HEK293 (cell line): ENCODE results near the gene ASF1B.

Experiments
- CTCF ChIA-PET: fragments of 350-600 bp; formaldehyde crosslinking; extraction: SDS; loops from one replicate; lab custom pipeline; 2021; ENCODE audit warnings: antibody characterized with exemption; lab: Yijun Ruan, JAX
- POLR2A ChIA-PET: fragments of 300-600 bp; formaldehyde crosslinking; extraction: SDS; loops from one replicate; lab custom pipeline; 2020; ENCODE audit warnings: antibody characterized with exemption, inconsistent platforms; lab: Yijun Ruan, JAX
- H3K27ac ChIP-seq: fragments of 200-500 bp; sonication (Bioruptor generic); 2 replicates; pipeline ENCODE4 v1.5.1; 2014; ENCODE audit warnings: low read depth, low read length, control low read depth, inconsistent platforms; ENCODE audit errors: extremely low read depth
- H3K36me3 ChIP-seq, 2 experiments: fragments of 200-500 bp in 1 of 2; sonication (Bioruptor generic) in 1 of 2; 1 replicate in 1 of 2; 2 replicates in 1 of 2; pipeline ENCODE4 v1.5.1; 2014 to 2017; ENCODE audit warnings: inconsistent platforms in 2 of 2, low read length in 2 of 2; ENCODE audit not compliant: control insufficient read depth in 2 of 2, insufficient read depth in 1 of 2
- H3K4me1 ChIP-seq: fragments of 200-500 bp; sonication (Bioruptor generic); 2 replicates; pipeline ENCODE4 v1.5.1; 2014; ENCODE audit warnings: mild to moderate bottlenecking, low read length, inconsistent platforms; ENCODE audit not compliant: control insufficient read depth, insufficient read depth
- H3K4me3 ChIP-seq: 2 replicates; pipeline ENCODE4 v1.5.1; 2011; ENCODE audit warnings: low read depth, mild to moderate bottlenecking, control low read depth, low read length, moderate library complexity
- H3K9me3 ChIP-seq: fragments of 200-500 bp; sonication (Bioruptor generic); 2 replicates; pipeline ENCODE4 v1.5.1; 2014; ENCODE audit warnings: low read depth, low read length, inconsistent platforms; ENCODE audit not compliant: control insufficient read depth, insufficient read depth
- FEZF1 ChIP-seq: fragments of 450-650 bp; formaldehyde crosslinking; IDR thresholded peaks from 2 replicates; pipeline ENCODE4 v1.5.1; 2016; ENCODE audit warnings: missing biosample characterization, missing genetic modification characterization
- GLIS2 ChIP-seq: fragments of 450-650 bp; formaldehyde crosslinking; IDR thresholded peaks from 2 replicates; pipeline ENCODE4 v1.5.1; 2016; ENCODE audit warnings: missing biosample characterization, missing genetic modification characterization
- HOXC10 ChIP-seq: sonication (generic); formaldehyde crosslinking; IDR thresholded peaks from 2 replicates; pipeline ENCODE4 v1.8.1; 2023; ENCODE audit warnings: mild to moderate bottlenecking, missing genetic modification reagents
- KLF1 ChIP-seq: fragments of 450-650 bp; formaldehyde crosslinking; IDR thresholded peaks from 2 replicates; pipeline ENCODE4 v1.5.1; 2016; ENCODE audit warnings: missing biosample characterization, missing genetic modification characterization
- KLF16 ChIP-seq: fragments of 450-650 bp; formaldehyde crosslinking; IDR thresholded peaks from 2 replicates; pipeline ENCODE4 v1.5.1; 2017; ENCODE audit warnings: missing biosample characterization, missing genetic modification characterization
- KLF7 ChIP-seq: fragments of 450-650 bp; formaldehyde crosslinking; IDR thresholded peaks from 2 replicates; pipeline ENCODE4 v1.5.1; 2016; ENCODE audit warnings: missing biosample characterization, missing genetic modification characterization, borderline replicate concordance
- MYNN ChIP-seq: fragments of 450-650 bp; formaldehyde crosslinking; IDR thresholded peaks from 2 replicates; pipeline ENCODE4 v1.5.1; 2016; ENCODE audit warnings: missing biosample characterization, missing genetic modification characterization, borderline replicate concordance
- OVOL3 ChIP-seq: fragments of 450-650 bp; formaldehyde crosslinking; IDR thresholded peaks from 2 replicates; pipeline ENCODE4 v1.5.1; 2016; ENCODE audit warnings: missing biosample characterization, missing genetic modification characterization
- SP7 ChIP-seq: fragments of 450-650 bp; formaldehyde crosslinking; IDR thresholded peaks from 2 replicates; pipeline ENCODE4 v1.5.1; 2016; ENCODE audit warnings: missing biosample characterization, missing genetic modification characterization
- ZBTB7A ChIP-seq: fragments of 450-650 bp; formaldehyde crosslinking; IDR thresholded peaks from 2 replicates; pipeline ENCODE4 v1.5.1; 2016; ENCODE audit warnings: low read depth, missing biosample characterization, missing genetic modification characterization
- ZFP41 ChIP-seq: fragments of 450-650 bp; formaldehyde crosslinking; IDR thresholded peaks from 2 replicates; pipeline ENCODE4 v1.5.1; 2016; ENCODE audit warnings: missing biosample characterization, missing genetic modification characterization, borderline replicate concordance
- ZNF138 ChIP-seq: fragments of 450-650 bp; formaldehyde crosslinking; IDR thresholded peaks from 2 replicates; pipeline ENCODE4 v1.5.1; 2016; ENCODE audit warnings: missing biosample characterization, missing genetic modification characterization, borderline replicate concordance
- ZNF174 ChIP-seq: fragments of 450-650 bp; formaldehyde crosslinking; IDR thresholded peaks from 2 replicates; pipeline ENCODE4 v1.5.0; 2017; ENCODE audit warnings: missing biosample characterization, mild to moderate bottlenecking, missing genetic modification characterization
- ZNF175 ChIP-seq: fragments of 450-650 bp; formaldehyde crosslinking; IDR thresholded peaks from 2 replicates; pipeline ENCODE4 v1.5.1; 2016; ENCODE audit warnings: missing biosample characterization, missing genetic modification characterization
- ZNF211 ChIP-seq: fragments of 450-650 bp; formaldehyde crosslinking; IDR thresholded peaks from 2 replicates; pipeline ENCODE4 v1.5.1; 2016; ENCODE audit warnings: low read depth, missing biosample characterization, missing genetic modification characterization
- ZNF248 ChIP-seq: fragments of 450-650 bp; formaldehyde crosslinking; IDR thresholded peaks from 2 replicates; pipeline ENCODE4 v1.5.1; 2017; ENCODE audit warnings: missing biosample characterization, missing genetic modification characterization
- ZNF266 ChIP-seq: fragments of 450-650 bp; formaldehyde crosslinking; IDR thresholded peaks from 2 replicates; pipeline ENCODE4 v1.5.1; 2016; ENCODE audit warnings: missing biosample characterization, missing genetic modification characterization, low read depth
- ZNF341 ChIP-seq: fragments of 450-650 bp; formaldehyde crosslinking; IDR thresholded peaks from 2 replicates; pipeline ENCODE4; 2016; ENCODE audit warnings: low read depth, missing biosample characterization, missing genetic modification characterization
- ZNF37A ChIP-seq: fragments of 450-650 bp; IDR thresholded peaks from 2 replicates; pipeline ENCODE4 v1.5.1; 2018; ENCODE audit warnings: missing biosample characterization, missing genetic modification characterization
- ZNF548 ChIP-seq: fragments of 450-650 bp; formaldehyde crosslinking; IDR thresholded peaks from 2 replicates; pipeline ENCODE4 v1.5.1; 2016; ENCODE audit warnings: missing biosample characterization, missing genetic modification characterization
- ZNF670 ChIP-seq: fragments of 450-650 bp; formaldehyde crosslinking; IDR thresholded peaks from 2 replicates; pipeline ENCODE4 v1.5.1; 2016; ENCODE audit warnings: missing biosample characterization, missing genetic modification characterization, low read depth
- ZNF776 ChIP-seq: fragments of 450-650 bp; formaldehyde crosslinking; IDR thresholded peaks from 2 replicates; pipeline ENCODE4 v1.5.0; 2017; ENCODE audit warnings: missing biosample characterization, missing genetic modification characterization, borderline replicate concordance
- ZNF792 ChIP-seq: fragments of 450-650 bp; formaldehyde crosslinking; IDR thresholded peaks from 2 replicates; pipeline ENCODE4 v1.5.1; 2016; ENCODE audit warnings: missing biosample characterization, missing genetic modification characterization
- ZSCAN16 ChIP-seq: fragments of 450-650 bp; formaldehyde crosslinking; IDR thresholded peaks from 2 replicates; pipeline ENCODE4 v1.5.1; 2016; ENCODE audit warnings: missing biosample characterization, missing genetic modification characterization
- ZXDB ChIP-seq: fragments of 450-650 bp; formaldehyde crosslinking; IDR thresholded peaks from 2 replicates; pipeline ENCODE4 v1.5.1; 2016; ENCODE audit warnings: missing biosample characterization, missing genetic modification characterization
- TF ChIP-seq, protein P1 (sequence below): fragments of 450-650 bp; formaldehyde crosslinking; conservative IDR thresholded peaks from 2 replicates; pipeline ENCODE4 v1.5.1; 2016; ENCODE audit warnings: low read depth, missing biosample characterization, missing genetic modification characterization
- TF ChIP-seq, protein P2 (sequence below): fragments of 450-650 bp; formaldehyde crosslinking; IDR thresholded peaks from 2 replicates; pipeline ENCODE4 v1.5.1; 2016; ENCODE audit warnings: missing biosample characterization, missing genetic modification characterization

The ASF1B gene

DNA sequence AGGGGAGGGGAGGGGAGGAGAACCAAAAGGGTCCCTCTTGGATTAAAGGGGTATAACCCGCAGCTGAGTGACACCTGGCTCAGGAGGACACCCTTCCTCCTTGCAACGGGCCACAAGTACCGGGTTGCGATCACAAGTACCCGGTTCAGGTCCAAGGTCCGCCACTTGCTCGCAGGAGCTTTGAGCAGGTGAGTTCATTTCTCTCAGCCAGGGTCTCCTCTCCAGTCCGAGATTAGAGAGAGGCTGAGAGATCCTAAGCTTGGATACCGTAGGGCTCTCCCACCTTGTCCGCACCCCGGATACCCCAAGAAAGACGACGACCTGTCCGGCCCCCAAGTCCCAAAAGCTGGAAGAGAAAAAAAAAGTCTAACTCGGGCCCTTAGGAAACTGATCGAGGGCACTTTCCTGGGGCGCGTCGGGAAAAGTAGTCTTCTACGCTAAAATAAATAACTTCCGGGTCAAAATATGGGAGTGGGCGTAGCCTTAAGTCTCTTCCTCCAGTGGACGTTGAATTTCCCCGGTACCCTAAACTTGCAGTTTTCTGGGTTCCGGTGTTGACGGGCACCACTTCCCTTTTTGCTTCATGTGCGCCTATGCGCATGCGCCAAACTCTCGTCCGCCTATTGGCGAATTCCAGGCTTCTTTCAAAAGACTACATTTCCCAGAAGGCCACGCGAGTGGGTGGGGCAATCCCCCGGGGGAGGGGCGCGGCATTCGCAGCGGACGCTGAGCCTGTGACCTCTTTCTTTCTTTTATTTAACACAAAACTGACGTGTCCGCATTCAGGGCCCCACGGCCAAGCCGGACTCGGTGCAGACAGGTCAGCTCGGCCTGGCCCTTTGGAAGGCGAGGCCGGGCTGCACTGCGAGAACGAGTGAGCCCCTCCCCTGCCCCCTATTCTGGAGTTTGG, 55.2 kb downstream of the ASF1B start (continued):
- TF ChIP-seq ZNF670 (tag by site-specific recombination) (no peak), ZNF211 (tag by site-specific recombination) (no peak), ZNF776 (no peak), ZFP41 (tag by site-specific recombination) (no peak), MYNN (no peak), ZNF175 (tag by site-specific recombination) (no peak), SP7 (no peak; the same call in 1 of the 2 replicates)
- TF ChIP-seq, protein P1, sequence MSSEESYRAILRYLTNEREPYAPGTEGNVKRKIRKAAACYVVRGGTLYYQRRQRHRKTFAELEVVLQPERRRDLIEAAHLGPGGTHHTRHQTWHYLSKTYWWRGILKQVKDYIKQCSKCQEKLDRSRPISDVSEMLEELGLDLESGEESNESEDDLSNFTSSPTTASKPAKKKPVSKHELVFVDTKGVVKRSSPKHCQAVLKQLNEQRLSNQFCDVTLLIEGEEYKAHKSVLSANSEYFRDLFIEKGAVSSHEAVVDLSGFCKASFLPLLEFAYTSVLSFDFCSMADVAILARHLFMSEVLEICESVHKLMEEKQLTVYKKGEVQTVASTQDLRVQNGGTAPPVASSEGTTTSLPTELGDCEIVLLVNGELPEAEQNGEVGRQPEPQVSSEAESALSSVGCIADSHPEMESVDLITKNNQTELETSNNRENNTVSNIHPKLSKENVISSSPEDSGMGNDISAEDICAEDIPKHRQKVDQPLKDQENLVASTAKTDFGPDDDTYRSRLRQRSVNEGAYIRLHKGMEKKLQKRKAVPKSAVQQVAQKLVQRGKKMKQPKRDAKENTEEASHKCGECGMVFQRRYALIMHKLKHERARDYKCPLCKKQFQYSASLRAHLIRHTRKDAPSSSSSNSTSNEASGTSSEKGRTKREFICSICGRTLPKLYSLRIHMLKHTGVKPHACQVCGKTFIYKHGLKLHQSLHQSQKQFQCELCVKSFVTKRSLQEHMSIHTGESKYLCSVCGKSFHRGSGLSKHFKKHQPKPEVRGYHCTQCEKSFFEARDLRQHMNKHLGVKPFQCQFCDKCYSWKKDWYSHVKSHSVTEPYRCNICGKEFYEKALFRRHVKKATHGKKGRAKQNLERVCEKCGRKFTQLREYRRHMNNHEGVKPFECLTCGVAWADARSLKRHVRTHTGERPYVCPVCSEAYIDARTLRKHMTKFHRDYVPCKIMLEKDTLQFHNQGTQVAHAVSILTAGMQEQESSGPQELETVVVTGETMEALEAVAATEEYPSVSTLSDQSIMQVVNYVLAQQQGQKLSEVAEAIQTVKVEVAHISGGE (tag by site-specific recombination) = peak; percentile 96

DNA sequence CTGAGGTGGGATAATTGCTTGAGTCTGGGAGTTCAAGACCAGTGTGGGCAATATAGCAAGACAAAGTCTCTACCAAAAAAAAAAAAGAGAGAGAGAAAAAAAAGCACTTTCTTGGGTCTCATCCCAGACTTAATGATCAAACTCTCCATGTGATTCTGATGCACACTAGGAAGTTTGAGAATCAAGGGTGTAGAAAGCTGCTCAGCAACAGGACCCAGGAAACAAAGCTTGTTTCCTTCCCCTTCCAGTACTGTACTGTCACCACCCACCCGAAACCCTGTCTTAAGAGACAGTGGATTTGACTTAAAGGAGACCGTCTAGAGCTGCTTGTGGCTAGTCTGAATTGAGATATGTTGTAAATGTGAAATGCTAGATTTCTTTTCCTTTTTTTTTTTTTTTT, 58.0 kb downstream of the ASF1B start:
- Histone ChIP-seq H3K36me3 (no peaks in the 10 kb centered on the region), H3K4me3 (no peak overlapping the region), H3K4me1 (no peaks in the 10 kb centered on the region; the same call in 1 of the 2 replicates), H3K27ac (no peak overlapping the region)
- CTCF ChIA-PET = interaction anchor here (0.6 to 0.9 kb wide), 9 partner anchors 20 to 477 kb away, joined by 3 to 10 read pairs (median 3); no protein-coding TSS in a partner anchor
- TF ChIP-seq OVOL3 (no peak), ZNF37A (no peak), GLIS2 (tag by site-specific recombination) (no peak), ZNF174 (no peak), KLF1 (tag by site-specific recombination) (no peak), KLF16 (tag by site-specific recombination) (no peak), ZNF138 (tag by site-specific recombination) (no peak), ZNF548 (tag by site-specific recombination) (no peak), ZNF248 (tag by site-specific recombination) (no peak), FEZF1 (no peak)
- TF ChIP-seq, all 188 proteins: peak for 0
- H3K9me3 ChIP-seq = no peaks in the 10 kb centered on the region
- POLR2A ChIA-PET = interaction anchor here (0.5 kb wide), 1 partner anchor 35 kb away, joined by 4 read pairs; no protein-coding TSS in a partner anchor

DNA sequence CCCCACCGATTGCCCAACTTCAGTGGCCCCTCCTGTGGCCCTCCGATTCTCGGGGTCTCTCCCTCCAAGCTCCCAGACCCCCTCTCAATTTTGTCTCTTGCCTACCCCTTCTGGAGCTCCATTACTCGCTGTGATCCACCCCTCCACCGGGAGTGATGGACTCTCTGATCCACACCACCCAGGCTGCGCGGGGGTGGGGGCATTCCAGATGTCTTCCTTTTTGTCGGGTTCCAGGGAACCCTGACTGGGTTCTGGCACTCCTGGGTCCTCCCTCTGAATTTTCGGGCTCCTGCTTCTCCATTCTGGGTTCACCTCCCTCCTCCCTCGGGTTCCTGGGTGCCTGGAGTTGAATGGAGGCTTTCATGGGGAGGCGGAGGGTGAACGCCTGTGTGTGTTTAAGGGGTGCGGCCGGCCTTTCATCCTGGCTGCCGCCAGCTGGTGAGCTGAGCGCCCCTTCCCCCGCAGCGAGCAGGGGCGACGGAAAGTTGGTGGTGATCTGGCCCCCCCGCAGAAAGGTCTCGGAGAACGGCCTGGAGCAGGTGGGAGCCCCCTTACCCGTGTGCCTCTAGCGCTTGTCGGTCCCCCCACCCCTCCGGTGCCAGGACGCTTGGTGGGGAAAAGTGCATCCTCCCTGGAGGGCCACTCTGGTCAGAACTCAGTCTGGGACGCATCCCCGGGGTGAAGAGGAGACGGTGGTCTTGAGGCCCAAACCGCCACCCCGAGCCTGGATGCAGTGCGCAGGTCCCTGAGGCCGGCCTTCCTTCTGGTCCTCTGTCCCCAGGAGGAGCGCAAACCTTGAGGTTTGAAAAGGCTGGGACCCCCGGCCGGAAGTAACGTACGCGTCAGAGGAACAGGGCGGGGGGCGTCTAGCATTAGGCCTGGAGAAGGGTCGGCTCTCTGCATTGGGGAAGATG, 62.2 kb downstream of the ASF1B start:
- Histone ChIP-seq H3K36me3 (no peaks in the 10 kb centered on the region), H3K4me3 (peak overlapping the region; percentile 44), H3K27ac (peak overlapping the region; percentile 44; the same call in 1 of the 2 replicates), H3K9me3 (no peaks in the 10 kb centered on the region), H3K4me1 (no peaks in the 10 kb centered on the region)
- CTCF ChIA-PET = interaction anchor here (0.5 to 6.2 kb wide), 12 partner anchors 15 to 284 kb away, joined by 3 to 80 read pairs (median 3); partner anchors contain the start of genes IL27RA and PALM3
- POLR2A ChIA-PET = interaction anchor here (0.6 to 1.6 kb wide), 3 partner anchors 17 to 62 kb away, joined by 4 to 11 read pairs (median 5); partner anchors contain the start of gene ASF1B
- no peak for TF ChIP-seq HOXC10 (CRISPR knock-in tag)
- TF ChIP-seq ZBTB7A (tag by site-specific recombination) = peak; percentile 79; the same call in 1 of the 2 replicates
- TF ChIP-seq KLF7 = no peak
- TF ChIP-seq ZNF341 (tag by site-specific recombination) = peak; percentile 58
- no peak for TF ChIP-seq ZXDB (tag by site-specific recombination)
- TF ChIP-seq ZNF792 = no peak
- TF ChIP-seq, protein P2, sequence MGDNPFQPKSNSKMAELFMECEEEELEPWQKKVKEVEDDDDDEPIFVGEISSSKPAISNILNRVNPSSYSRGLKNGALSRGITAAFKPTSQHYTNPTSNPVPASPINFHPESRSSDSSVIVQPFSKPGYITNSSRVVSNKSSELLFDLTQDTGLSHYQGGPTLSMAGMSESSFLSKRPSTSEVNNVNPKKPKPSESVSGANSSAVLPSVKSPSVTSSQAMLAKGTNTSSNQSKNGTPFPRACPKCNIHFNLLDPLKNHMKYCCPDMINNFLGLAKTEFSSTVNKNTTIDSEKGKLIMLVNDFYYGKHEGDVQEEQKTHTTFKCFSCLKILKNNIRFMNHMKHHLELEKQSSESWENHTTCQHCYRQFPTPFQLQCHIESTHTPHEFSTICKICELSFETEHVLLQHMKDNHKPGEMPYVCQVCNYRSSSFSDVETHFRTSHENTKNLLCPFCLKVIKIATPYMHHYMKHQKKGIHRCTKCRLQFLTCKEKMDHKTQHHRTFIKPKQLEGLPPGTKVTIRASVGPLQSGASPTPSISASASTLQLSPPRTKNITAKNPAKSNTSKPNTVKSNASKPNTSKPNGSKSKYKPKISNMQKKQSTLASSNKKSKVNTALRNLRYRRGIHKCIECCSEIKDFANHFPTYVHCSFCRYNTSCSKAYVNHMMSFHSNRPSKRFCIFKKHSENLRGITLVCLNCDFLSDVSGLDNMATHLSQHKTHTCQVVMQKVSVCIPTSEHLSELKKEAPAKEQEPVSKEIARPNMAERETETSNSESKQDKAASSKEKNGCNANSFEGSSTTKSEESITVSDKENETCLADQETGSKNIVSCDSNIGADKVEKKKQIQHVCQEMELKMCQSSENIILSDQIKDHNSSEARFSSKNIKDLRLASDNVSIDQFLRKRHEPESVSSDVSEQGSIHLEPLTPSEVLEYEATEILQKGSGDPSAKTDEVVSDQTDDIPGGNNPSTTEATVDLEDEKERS (tag by site-specific recombination) = no peak
- TF ChIP-seq ZSCAN16 (tag by site-specific recombination) = no peak
- TF ChIP-seq ZNF266 (tag by site-specific recombination) = no peak
